ENCODE measurements around the gene EXTL1. TPM values are rescaled to one million over a fixed set of nuclear protein-coding genes. Genes with fewer than 3 reads are reported as not detected.

The EXTL1 gene
- total and polyA plus RNA-seq, 2 donors (not counting 3 experiments of a cell fraction or from before 2014, with no cell fraction given): not detected

- POLR2A ChIA-PET: interaction anchor here (0.5 kb wide), 1 partner anchor 41 kb away, joined by 8 read pairs; no protein-coding TSS in a partner anchor
- no peak for DNase-seq (ENCODE audit: low read depth, low spot score)
These were observed 8.4 kb downstream of the EXTL1 start for GRCh38 chr1:26029864-26030481.

More at GRCh38 chr1:26029864-26030481, 8.4 kb downstream of the EXTL1 start:
- Histone ChIP-seq H3K9me1 (replicated peaks; ENCODE audit: control insufficient read depth, extremely low read depth, insufficient read depth, low read length) (no peaks in the 10 kb centered on the region), H3K4me3 (replicated peaks in 1 of 3; ENCODE audit: insufficient read depth in 1 of 3, low read depth in 1 of 3, low read length in 3 of 3) (no peak overlapping the region), H3K9me3 (replicated peaks; ENCODE audit: control insufficient read depth, insufficient read depth, low read length) (no peaks in the 10 kb centered on the region), H3K4me2 (ENCODE audit: insufficient read depth, low read length) (no peak overlapping the region), H3K27me3 (ENCODE audit: control insufficient read depth in 2 of 2, insufficient read depth in 2 of 2, low read length in 2 of 2) (peaks cover 0 to 3% of the 10 kb centered on the region in 2 experiments), H3K9ac (replicated peaks; ENCODE audit: extremely low read depth, insufficient read depth, low read length) (no peak overlapping the region), H3K79me2 (ENCODE audit: control insufficient read depth, insufficient read depth, low read length) (no peaks in the 10 kb centered on the region), H2AFZ (ENCODE audit: low read depth, low read length) (no peak overlapping the region), H3K36me3 (ENCODE audit: control insufficient read depth in 2 of 2, extremely low read depth in 1 of 2, insufficient read depth in 2 of 2, low read length in 2 of 2) (no peaks in the 10 kb centered on the region), H3K4me1 (ENCODE audit: control insufficient read depth, extremely low read depth, insufficient read depth, low read length) (peaks cover 4% of the 10 kb centered on the region), H4K20me1 (replicated peaks; ENCODE audit: control insufficient read depth, extremely low read depth, insufficient read depth, low read length) (no peaks in the 10 kb centered on the region), H3K27ac (ENCODE audit: insufficient read depth, low read depth, low read length) (no peak overlapping the region)
- intact Hi-C loops (cut with micrococcal nuclease) (no loop called here), dilution Hi-C loops (cut with MboI; ENCODE audit: extremely low pct_ligation_motif_present, low sequenced_read_pairs) (no loop called here)
- no TSS peak for BruUV-seq (replicated peaks)
- TF ChIP-seq MYC (IDR thresholded peaks at IDR 0.05; ENCODE audit: low read depth, low read length) (no peak), JUN (IDR thresholded peaks at IDR 0.05; ENCODE audit: borderline replicate concordance, insufficient read depth, insufficient read length, low read depth) (no peak), MAX (IDR thresholded peaks at IDR 0.05; ENCODE audit: insufficient read depth, insufficient read length) (no peak), FOS (IDR thresholded peaks at IDR 0.05; ENCODE audit: borderline replicate concordance, insufficient read depth, low read length) (no peak), POLR2AphosphoS5 (IDR thresholded peaks at IDR 0.05; ENCODE audit: insufficient read depth, low read depth, low read length) (no peak), EZH2 (IDR thresholded peaks at IDR 0.05; ENCODE audit: borderline replicate concordance, low read depth, low read length, severe bottlenecking) (no peak), POLR2A (IDR thresholded peaks at IDR 0.05; ENCODE audit: low read depth, low read length) (no peak), GATA2 (IDR thresholded peaks at IDR 0.05; ENCODE audit: insufficient read depth, insufficient read length, low read depth, low read length) (no peak), CTCF (IDR thresholded peaks at IDR 0.05; ENCODE audit: extremely low read depth in 1 of 2, insufficient read depth in 1 of 2, low read depth in 1 of 2, low read length in 2 of 2) (no peak)
- no peak for FAIRE-seq
- CTCF ChIA-PET: interaction anchor here (1.3 to 2.3 kb wide), 5 partner anchors 19 to 387 kb away, joined by 3 to 17 read pairs (median 6); partner anchors contain the start of gene PAFAH2
